ENCODE data around the gene GNG4. TPM values are rescaled to one million over a fixed set of nuclear protein-coding genes. Genes with fewer than 3 reads are reported as not detected.

The GNG4 gene
- total RNA-seq (2014; rRNA removed; shearing (Covaris generic)), result 19.7 and 19.8 TPM in 2 replicates

DNA sequence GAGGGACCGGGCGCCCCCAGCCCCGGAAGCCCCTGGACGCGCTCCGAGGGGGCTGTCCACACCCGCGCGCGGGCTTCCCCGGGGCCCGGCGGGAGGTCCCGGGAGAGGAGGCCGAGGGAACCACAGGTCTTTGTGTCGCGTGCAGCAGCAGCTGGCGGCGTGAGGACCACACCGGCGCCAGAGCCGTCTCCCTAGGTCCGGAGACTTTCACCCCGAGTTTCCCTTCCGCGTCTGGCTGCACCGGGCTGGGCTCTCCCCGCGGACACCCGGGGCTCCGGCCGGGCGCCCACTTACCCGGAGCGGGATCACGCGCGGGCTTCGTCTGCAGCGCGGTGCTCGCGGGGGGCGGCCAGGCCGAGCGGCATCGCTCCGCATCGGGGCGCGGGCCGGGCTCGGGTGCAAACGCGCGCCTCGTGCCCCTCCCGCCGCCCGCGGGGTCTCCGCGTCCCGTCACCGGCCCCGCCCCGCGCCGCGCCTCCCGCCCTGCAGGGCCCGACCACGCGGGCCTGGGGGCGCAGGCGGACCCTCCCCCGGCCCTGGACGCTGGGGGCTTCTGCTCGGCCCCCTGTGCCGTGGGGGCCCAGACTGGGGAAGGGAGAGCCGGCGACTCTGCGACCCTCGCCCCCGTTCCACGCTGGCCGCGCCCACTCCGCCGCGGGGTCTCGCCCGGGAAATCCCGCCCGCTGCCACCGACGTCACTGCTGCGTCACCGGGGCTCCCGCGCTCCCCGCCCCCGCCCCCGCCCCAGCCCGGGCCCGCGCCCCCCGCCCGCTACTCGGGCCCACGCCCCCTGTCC is at the start of gene GNG4:
Gene GNG4 (minus strand): TSS at position 417 of the 796 bp plus-strand sequence. CDS start 65,946 bp downstream, outside the sequence.
- H3K4me1 ChIP-seq, result no peaks in the 10 kb centered on the region
- H3K36me3 ChIP-seq, result no peaks in the 10 kb centered on the region
- no peaks in the 10 kb centered on the region for H3K27me3 ChIP-seq
- peak; percentile 37 to 47 for DNase-seq
- peak within 1 kb of the TSS; percentile 78 for H3K4me3 ChIP-seq
- no peaks in the 10 kb centered on the region for H3K9me3 ChIP-seq (replicated peaks)
- H3K27ac ChIP-seq, result peak within 1 kb of the TSS; percentile 45

DNA sequence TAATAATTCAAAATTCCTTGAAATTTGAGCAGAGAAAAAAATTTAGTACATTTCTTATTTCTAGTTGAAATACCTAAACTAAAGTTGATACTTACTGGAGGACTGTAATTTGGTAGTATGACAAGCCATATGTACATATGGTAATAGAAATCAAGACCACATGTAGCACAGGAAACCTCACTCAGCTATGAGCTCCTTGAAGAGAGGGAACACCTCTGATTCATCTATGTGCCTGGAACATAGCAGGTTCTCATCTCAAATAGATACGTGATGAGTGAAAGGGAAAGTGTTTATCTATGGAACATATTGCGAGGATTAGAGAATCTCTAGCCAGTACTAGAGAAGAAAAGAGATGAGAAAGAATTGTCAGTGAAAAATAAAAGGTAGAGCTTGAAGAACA is 47.9 kb upstream of the GNG4 start:
- H3K9me3 ChIP-seq (replicated peaks), result no peaks in the 10 kb centered on the region
- no peaks in the 10 kb centered on the region for H3K4me1 ChIP-seq
- H3K4me3 ChIP-seq, result no peak overlapping the region
- H3K27ac ChIP-seq, result no peak overlapping the region
- no peaks in the 10 kb centered on the region for H3K36me3 ChIP-seq
- H3K27me3 ChIP-seq, result no peaks in the 10 kb centered on the region
- no peak for DNase-seq

DNA sequence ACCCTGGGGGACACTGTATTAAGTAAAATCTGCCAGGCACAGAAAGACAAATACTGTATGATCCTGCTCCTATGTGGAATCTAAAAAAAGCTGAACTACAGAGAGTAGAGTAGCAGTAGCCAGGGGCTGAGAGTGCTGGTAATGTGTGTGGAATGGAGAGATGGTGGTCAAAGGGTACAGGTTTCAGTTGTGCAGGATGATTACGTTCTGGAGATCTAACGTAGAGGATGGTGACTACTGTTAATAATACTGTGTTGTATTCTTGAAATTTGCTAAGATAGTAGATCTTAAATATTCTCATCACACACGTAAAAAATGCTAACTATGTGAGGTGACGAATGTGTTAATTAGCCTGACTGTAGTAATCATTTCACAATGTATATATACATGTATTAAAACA is 39.8 kb upstream of the GNG4 start:
- H3K36me3 ChIP-seq, result no peaks in the 10 kb centered on the region
- H3K9me3 ChIP-seq (replicated peaks), result no peaks in the 10 kb centered on the region
- no peak overlapping the region for H3K4me3 ChIP-seq
- no peak for DNase-seq
- no peak overlapping the region for H3K27ac ChIP-seq
- no peaks in the 10 kb centered on the region; the same call in 1 of the 2 replicates for H3K4me1 ChIP-seq
- H3K27me3 ChIP-seq, result no peaks in the 10 kb centered on the region

DNA sequence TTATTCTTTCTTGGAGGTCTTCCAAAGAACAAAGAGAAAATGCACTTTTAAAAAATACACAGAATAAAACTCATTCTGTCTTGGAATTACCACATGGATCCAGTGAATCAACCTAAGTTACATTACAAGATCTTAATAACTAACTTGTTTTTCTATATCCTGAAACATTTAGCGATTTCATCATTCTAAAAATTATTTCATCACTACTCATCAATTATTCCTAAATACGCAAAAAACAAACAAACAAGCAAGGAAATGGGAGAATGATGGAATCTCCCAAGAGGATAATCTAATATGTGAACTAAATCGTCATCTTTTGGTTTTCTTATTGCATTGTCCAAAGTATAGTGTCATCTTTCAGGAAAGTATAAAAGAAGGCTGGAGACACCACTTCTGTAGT is 38.5 kb upstream of the GNG4 start:
- no peaks in the 10 kb centered on the region; the same call in 1 of the 2 replicates for H3K4me1 ChIP-seq
- no peak overlapping the region for H3K4me3 ChIP-seq
- H3K9me3 ChIP-seq (replicated peaks), result no peaks in the 10 kb centered on the region
- H3K27ac ChIP-seq, result no peak overlapping the region
- no peak for DNase-seq
- no peaks in the 10 kb centered on the region for H3K27me3 ChIP-seq
- H3K36me3 ChIP-seq, result no peaks in the 10 kb centered on the region

DNA sequence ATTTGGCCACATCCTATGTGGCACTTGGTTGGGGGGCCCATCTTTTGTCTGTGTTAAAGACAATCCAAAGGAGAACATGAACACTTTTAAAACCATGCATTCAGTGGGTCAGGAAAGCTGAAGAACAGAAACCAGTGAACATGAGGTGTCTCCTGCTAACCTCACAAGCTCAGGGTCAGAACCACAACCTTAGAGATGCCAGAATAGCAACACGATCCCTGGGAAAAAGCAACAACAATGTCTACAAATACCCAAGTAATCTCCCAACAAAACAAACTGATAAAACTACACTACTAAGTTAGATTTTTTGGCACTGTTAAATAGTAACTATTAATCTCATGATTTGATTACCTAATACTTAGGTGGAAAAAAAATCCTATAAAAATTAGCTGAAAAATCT is 34.1 kb upstream of the GNG4 start:
- Histone ChIP-seq H3K36me3 (no peaks in the 10 kb centered on the region), H3K27ac (no peak overlapping the region), H3K9me3 (replicated peaks) (no peaks in the 10 kb centered on the region), H3K4me1 (no peaks in the 10 kb centered on the region; the same call in 1 of the 2 replicates), H3K27me3 (no peaks in the 10 kb centered on the region), H3K4me3 (no peak overlapping the region)
- no peak for DNase-seq

DNA sequence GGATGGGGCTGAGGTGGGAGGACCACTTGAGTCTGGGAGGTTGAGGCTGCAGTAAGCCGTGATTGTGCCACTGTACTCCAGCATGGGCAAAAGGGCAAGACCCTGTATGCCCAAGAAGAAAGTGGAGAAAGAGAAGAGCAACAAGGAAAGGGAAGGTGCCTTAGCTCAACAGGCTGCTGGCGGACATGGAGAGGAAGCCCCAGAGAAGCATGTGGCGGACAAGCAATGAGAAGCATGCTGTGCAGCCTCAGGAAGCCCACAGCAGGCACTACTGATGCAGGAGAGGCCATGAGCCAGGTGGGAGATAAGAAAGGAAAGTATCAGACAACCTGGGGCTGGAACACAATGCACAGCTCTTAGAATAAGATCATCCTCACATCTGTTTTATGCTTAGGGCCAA is 32.6 kb upstream of the GNG4 start:
- Histone ChIP-seq H3K27ac (no peak overlapping the region), H3K4me3 (no peak overlapping the region), H3K27me3 (no peaks in the 10 kb centered on the region), H3K4me1 (no peaks in the 10 kb centered on the region), H3K9me3 (replicated peaks) (no peaks in the 10 kb centered on the region), H3K36me3 (no peaks in the 10 kb centered on the region)
- no peak for DNase-seq

DNA sequence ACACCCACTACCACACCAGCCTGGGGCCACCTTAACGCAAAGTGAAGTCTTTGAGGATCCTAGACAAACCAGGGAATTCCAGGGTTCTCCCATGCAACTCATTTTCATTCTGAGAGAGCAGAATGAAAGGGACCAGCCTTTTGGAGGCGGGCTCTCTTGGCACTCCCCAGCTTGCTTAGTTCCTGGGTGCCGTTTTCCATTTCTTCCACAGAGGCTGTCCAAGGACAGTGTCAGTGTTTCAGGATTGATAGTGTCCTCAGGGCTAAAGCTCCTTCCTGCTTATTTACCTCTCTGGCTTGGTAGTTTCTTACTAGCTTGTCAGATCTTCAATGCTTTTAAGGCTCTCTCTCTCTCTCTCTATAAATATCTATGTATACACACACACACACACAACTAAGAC is 30.1 kb upstream of the GNG4 start:
- no peaks in the 10 kb centered on the region for H3K36me3 ChIP-seq
- no peaks in the 10 kb centered on the region for H3K4me1 ChIP-seq
- H3K27me3 ChIP-seq, result no peaks in the 10 kb centered on the region
- H3K27ac ChIP-seq, result no peak overlapping the region
- H3K9me3 ChIP-seq (replicated peaks), result no peaks in the 10 kb centered on the region
- H3K4me3 ChIP-seq, result no peak overlapping the region
- DNase-seq, result no peak

DNA sequence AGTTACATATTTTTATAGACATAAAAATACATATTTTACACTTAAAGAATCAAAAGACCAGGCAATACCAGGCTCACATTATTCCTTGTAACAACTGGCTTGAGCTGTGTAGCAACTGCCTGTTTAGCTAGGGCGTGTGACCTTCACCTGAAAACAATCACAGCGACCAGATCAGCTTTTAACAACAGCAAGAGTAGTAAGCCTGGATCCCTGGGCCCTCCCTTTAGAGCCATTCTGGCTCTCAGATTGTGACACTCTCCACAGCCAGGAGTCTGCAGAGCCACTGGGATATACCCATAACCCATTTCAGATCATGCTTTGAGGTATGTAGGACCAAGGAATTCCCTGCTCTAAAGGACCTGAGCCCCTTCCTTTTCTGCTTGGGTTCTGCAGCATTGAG is 29.4 kb upstream of the GNG4 start:
- Histone ChIP-seq H3K27ac (no peak overlapping the region), H3K27me3 (no peaks in the 10 kb centered on the region), H3K4me3 (no peak overlapping the region), H3K4me1 (no peaks in the 10 kb centered on the region), H3K36me3 (no peaks in the 10 kb centered on the region), H3K9me3 (replicated peaks) (no peaks in the 10 kb centered on the region)
- DNase-seq, result no peak

DNA sequence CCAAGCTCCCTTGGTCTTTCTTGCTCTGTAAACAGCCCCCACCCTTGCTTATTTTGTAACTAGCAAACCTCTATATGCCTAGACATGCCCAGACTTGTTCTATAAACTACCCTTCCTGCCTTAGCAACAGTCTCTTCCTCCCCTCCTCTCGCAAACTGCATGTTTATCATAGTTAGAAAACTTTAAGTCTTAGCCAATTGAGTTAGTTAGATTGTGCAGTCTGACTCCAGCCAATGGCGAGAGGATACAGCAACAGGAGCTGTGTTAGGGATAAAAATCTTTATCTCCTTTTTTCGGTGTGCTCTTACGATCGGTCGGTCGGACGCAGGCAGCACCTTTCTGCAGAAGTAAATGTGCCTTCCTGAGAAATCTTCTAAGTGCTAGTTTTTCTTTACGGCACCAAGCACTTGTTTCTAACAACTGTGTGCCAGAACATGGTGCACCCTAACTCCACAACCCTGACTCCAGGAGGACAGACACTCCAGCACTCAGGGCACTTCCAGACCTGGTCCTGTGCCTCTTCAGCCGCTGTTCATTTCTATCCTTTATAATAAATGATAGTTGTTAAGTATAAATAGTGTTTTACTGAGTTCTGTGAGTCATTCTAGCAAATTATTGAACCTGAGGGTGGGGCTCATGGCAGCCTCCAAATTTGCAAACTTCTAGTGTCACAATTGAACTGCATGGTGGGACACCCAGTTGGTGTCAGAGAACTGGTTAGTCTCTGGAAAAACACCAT is 25.7 kb upstream of the GNG4 start:
- H3K4me1 ChIP-seq, result no peaks in the 10 kb centered on the region
- no peak overlapping the region for H3K4me3 ChIP-seq
- no peaks in the 10 kb centered on the region for H3K9me3 ChIP-seq (replicated peaks)
- no peaks in the 10 kb centered on the region for H3K27me3 ChIP-seq
- H3K36me3 ChIP-seq, result no peaks in the 10 kb centered on the region
- no peak for DNase-seq
- H3K27ac ChIP-seq, result no peak overlapping the region

DNA sequence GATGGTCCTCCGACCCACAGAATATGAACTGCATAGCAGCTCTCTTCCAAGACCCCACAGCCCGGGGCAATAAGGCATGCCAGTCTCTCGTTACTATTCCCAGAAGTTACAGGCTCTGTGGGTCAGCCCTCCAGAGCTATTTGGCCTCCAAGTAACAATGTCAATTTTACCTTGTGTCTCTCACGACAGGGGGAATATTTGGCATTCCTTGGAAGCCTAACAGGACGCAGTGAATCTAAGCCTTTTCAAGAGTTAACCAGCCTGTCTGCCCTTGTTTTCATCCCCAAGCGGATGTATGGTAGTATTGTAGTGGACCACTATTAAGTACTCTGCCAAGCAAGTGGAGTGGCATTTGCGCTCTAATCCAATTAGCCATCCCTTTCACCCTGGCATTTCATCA is 24.4 kb upstream of the GNG4 start:
- Histone ChIP-seq H3K27me3 (no peaks in the 10 kb centered on the region), H3K36me3 (no peaks in the 10 kb centered on the region), H3K9me3 (replicated peaks) (no peaks in the 10 kb centered on the region; the same call in 1 of the 2 replicates), H3K4me3 (no peak overlapping the region), H3K27ac (no peak overlapping the region), H3K4me1 (no peaks in the 10 kb centered on the region)
- DNase-seq, result no peak

DNA sequence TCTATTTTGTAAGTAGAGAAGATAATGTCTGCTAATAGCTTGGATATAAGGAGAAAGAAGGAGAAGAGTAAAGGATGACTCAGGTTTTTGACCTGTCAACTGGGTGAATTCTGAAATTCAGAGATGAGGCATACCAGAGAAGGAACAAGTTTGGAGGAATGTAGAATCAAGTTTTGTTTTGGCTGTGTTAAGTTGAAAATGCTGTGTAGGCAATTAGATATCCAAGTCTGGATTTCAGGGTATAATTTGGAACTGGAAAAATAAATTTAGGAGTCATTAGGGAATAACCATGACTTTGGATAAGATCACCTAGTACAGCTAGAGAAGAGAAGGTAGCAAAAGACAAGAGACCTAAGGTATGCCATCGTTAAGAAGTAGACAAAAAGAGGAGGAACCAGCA is 22.4 kb upstream of the GNG4 start:
- no peaks in the 10 kb centered on the region for H3K27me3 ChIP-seq
- H3K9me3 ChIP-seq (replicated peaks), result no peaks in the 10 kb centered on the region; the same call in 1 of the 2 replicates
- no peaks in the 10 kb centered on the region for H3K36me3 ChIP-seq
- DNase-seq, result no peak
- H3K4me3 ChIP-seq, result no peak overlapping the region
- H3K4me1 ChIP-seq, result no peaks in the 10 kb centered on the region
- H3K27ac ChIP-seq, result no peak overlapping the region

DNA sequence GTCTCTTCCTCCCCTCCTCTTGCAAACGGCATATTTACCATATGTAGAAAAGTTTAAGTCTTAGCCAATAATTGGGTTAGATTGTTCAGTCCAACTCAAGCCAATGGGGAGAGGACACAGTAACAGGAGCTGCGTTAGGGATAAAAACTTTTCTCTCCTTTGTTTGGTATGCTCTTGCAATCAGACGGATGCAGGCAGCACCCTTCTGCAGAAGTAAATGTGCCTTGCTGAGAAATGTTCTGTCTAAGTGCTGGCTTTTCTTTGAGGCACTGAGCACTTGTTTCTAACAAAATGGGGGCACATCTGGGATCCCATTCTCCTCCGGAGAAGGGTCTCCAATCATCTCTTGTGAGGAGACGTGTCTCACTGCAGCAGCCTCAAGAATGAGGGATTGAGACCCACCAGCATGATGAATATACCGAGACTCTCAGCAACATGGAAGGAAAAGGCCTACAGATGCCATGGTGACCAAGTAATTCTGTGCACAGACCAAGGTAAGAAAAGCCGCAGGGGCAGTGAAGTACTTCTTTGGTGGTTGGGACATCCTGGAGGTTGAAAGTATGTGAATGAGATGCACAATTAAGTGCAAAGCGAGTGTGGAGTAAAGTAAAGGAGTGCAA is 20.7 kb upstream of the GNG4 start:
- no peaks in the 10 kb centered on the region; the same call in 1 of the 2 replicates for H3K9me3 ChIP-seq (replicated peaks)
- no peaks in the 10 kb centered on the region for H3K27me3 ChIP-seq
- DNase-seq, result no peak
- H3K4me3 ChIP-seq, result no peak overlapping the region
- no peaks in the 10 kb centered on the region for H3K4me1 ChIP-seq
- H3K27ac ChIP-seq, result no peak overlapping the region
- H3K36me3 ChIP-seq, result no peaks in the 10 kb centered on the region

DNA sequence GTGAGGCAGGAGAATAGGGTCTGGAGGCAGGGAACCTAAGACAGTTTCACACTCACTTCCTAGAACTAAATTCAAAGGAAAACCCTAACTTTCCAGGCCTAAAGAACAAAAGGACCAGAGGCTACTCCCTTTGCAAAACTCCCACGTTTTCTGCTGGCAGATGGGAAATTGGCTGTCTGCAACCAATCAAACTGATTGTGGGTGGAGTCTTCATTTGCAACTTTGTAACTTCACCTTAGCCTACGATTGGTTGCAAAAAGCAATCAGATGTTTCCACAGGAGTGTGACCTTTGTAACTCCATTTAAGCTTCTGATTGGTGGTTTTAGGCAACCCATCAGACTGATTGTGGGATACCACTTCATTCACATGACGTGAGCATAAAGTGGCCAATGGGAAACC is 19.7 kb upstream of the GNG4 start:
- no peaks in the 10 kb centered on the region for H3K4me1 ChIP-seq
- H3K27me3 ChIP-seq, result no peaks in the 10 kb centered on the region
- DNase-seq, result no peak
- H3K9me3 ChIP-seq (replicated peaks), result no peaks in the 10 kb centered on the region; the same call in 1 of the 2 replicates
- H3K36me3 ChIP-seq, result no peaks in the 10 kb centered on the region
- H3K4me3 ChIP-seq, result no peak overlapping the region
- H3K27ac ChIP-seq, result no peak overlapping the region

DNA sequence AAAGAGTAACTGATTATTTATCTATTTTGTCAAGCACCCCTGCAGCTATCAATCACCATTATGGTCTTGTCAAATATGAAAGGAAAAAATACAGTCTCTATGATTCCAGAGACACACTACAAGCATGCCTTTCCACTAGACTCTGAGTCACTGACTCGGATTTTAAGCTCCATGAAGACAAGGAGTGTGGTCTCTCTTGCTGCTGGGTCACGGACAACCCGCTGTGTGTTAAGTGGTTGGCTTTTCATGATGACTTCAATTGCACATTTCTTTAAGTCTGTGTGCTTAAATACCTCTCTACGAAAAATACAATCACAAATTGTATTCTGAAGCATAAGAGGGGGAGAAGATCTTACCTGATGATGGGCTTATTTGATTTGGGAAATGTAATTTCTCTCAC is 14.0 kb upstream of the GNG4 start:
- Histone ChIP-seq H3K4me3 (no peak overlapping the region), H3K36me3 (no peaks in the 10 kb centered on the region), H3K9me3 (replicated peaks) (no peaks in the 10 kb centered on the region), H3K27me3 (no peaks in the 10 kb centered on the region), H3K27ac (no peak overlapping the region), H3K4me1 (no peaks in the 10 kb centered on the region)
- no peak for DNase-seq

DNA sequence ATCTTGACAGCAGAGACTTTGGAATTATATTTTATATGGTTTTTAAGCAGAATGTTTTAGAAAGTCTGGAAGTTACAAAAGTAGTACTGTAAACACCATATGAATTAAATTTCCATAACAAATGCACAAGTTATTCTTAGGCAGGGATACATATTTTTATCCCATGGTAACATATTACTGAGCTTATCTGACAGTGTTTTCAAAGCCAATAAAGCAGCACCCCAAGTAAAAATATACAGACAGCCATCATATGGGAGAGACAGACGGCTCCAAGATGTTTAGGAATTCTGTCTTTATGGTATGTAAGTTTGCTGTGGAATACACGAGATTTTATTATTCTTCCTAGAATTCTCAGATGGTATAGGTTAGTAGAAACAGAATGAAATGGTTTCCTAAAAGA is 12.0 kb upstream of the GNG4 start:
- peaks cover 7% of the 10 kb centered on the region; the same call in 1 of the 2 replicates for H3K4me1 ChIP-seq
- H3K27ac ChIP-seq, result no peak overlapping the region
- no peaks in the 10 kb centered on the region for H3K27me3 ChIP-seq
- no peak for DNase-seq
- H3K9me3 ChIP-seq (replicated peaks), result no peaks in the 10 kb centered on the region
- no peak overlapping the region for H3K4me3 ChIP-seq
- no peaks in the 10 kb centered on the region for H3K36me3 ChIP-seq
